LNCaP clone FGC (cell line): ENCODE data around the gene ADIG.
A peak's percentile ranks its signal among the peaks of the same experiment; 100 is the strongest.

ENCODE experiments used
- DNase-seq: peaks from one replicate; pipeline ENCODE4 v3.0.0-alpha.2; 2011; ENCODE audit warnings: low read depth
- H3K4me3 ChIP-seq: 2 replicates; pipeline ENCODE4 v1.5.1; 2011; ENCODE audit warnings: mild to moderate bottlenecking, low read depth, low read length, control low read depth
- TF ChIP-seq, protein P1 (sequence below): IDR thresholded peaks from 2 replicates; pipeline ENCODE4 v1.5.1; 2012; ENCODE audit warnings: mild to moderate bottlenecking; ENCODE audit not compliant: control insufficient read depth, insufficient read depth; ENCODE audit errors: extremely low read depth

Gene ADIG

DNA sequence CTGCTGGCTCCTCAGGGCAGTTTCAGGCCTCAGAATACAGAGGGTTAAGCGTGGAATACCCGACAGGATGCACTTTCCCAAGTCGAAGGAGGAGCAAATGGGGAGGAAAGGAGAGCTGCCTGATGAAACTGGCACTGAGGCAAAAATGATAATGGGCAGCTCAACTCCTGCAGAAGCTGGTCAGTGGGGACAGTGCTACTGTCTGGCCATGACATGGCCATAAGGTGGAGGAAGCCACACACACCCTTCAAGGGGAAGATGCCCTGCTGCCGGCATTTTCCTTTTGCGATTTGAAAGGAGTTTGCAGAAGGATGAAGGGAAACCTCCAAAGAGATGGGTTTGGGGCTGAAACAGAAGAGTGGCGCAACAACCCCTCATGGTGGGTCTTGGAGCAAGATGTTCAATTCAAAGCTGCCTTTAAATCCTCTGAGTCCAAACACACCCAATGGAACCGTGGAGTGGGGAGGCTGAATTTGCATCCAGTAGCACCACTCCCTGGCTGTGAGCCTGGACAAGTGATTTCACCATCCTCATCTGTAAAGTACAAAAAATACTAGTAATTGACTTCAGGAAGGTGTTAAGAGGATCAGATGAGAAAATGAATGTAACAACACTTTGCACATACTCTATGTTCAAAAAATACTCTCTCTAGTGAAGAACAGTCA is 3.2 kb downstream of the ADIG start:
- TF ChIP-seq, protein P1, sequence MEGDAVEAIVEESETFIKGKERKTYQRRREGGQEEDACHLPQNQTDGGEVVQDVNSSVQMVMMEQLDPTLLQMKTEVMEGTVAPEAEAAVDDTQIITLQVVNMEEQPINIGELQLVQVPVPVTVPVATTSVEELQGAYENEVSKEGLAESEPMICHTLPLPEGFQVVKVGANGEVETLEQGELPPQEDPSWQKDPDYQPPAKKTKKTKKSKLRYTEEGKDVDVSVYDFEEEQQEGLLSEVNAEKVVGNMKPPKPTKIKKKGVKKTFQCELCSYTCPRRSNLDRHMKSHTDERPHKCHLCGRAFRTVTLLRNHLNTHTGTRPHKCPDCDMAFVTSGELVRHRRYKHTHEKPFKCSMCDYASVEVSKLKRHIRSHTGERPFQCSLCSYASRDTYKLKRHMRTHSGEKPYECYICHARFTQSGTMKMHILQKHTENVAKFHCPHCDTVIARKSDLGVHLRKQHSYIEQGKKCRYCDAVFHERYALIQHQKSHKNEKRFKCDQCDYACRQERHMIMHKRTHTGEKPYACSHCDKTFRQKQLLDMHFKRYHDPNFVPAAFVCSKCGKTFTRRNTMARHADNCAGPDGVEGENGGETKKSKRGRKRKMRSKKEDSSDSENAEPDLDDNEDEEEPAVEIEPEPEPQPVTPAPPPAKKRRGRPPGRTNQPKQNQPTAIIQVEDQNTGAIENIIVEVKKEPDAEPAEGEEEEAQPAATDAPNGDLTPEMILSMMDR = no peak
- DNase-seq = no peak
- no peak overlapping the region for H3K4me3 ChIP-seq

DNA sequence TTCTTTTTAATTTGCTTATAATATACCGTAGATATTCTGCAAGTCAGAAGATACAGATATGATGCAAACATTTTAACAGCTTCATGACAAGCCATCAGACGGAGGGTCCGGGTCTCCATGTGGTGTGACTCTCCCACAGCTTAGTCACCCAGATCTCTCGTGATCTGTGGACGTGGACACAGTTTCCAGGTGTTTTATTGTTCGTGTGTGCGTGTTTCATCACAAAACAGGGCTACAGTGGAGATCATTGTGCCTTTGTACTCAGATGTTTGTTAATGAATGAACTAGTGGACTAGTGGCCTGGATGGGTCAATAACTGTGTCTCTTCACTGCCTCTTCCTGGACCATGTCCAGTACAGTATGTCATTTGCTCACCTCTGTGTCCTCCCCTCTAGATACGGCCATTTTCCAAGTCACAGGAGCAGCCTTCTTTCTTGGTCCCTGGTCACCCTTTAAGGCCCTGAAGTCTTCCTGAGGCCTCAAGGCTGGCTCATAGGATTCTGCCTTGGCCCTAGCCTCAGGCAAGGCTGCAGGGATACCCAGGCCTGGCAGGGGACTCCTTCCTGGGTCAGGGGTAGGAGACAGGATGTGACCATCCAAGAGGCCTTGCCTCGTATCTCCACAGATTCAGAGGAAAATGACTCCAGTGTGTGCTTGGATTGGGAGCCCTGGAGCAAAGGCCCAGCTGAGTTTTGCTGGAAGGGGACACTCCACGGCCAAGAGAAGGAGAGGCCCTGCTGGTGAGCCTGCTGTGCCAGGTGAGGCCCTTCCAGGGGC is 4.6 kb downstream of the ADIG start:
- TF ChIP-seq, protein P1 = no peak
- DNase-seq = peak; percentile 59

DNA sequence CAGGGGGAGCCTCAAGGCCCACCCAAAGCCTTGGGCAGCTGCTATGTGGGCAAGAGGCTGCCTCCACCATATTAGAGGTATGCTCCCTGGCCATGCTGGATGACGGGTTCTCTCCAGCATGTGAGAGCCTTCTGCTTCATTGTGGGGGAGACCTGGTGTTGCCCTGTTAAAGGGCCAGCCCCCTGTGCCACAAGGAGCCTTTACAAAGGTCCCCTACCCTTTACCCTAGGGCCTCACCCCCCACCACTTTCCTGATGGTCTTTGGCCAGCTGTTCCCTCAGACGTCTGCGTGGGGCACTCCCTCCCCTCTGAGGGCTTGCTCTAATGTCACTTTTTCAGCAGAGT is 5.2 kb downstream of the ADIG start:
- H3K4me3 ChIP-seq = no peak overlapping the region
- DNase-seq = no peak
- TF ChIP-seq, protein P1 = no peak

More for the DNA sequence above, 4.6 kb downstream of the ADIG start:
- no peak overlapping the region for H3K4me3 ChIP-seq

DNA sequence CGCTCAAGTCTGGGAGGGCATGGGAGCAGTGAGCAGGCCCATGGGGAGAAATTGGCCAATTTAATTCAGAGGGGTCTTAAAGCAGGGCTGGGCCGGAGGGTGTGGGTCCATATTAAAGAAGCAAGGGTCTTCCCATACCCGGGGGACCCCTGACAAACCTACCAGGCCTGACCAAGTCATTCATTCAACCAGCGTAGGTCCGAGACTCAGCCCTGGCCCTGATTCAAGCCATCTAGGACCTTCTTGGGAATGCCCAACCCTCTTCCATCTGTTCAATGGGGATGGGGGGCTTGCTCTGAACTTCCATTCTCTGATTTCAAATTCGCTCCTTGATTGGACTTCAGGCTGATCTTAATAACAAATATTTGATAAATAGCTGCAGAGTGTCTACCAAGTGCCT is 7.3 kb downstream of the ADIG start:
- TF ChIP-seq, protein P1 = no peak

DNA sequence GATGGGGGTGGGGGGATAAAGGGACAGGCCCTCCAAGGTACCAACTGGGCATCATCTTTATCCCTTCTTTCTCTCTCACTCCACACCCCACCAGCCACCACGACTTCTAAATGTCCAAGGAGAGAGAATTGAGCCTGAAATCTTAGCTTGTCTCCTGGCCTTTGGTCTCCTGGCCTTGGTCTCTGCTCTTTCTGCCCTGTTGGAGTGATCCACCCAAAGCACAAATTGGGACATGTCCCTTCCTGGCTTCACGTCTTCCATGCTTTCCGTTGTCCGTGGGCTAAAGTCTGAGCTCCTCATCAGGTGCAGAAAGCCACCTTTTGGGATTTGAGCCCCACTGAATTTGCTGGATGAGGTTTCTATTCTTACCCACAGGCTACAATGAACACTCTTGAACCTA is 8.4 kb downstream of the ADIG start:
- DNase-seq = no peak
- TF ChIP-seq, protein P1 = no peak
- H3K4me3 ChIP-seq = no peak overlapping the region

More for the DNA sequence above, 7.3 kb downstream of the ADIG start:
- H3K4me3 ChIP-seq = no peak overlapping the region
- DNase-seq = no peak

DNA sequence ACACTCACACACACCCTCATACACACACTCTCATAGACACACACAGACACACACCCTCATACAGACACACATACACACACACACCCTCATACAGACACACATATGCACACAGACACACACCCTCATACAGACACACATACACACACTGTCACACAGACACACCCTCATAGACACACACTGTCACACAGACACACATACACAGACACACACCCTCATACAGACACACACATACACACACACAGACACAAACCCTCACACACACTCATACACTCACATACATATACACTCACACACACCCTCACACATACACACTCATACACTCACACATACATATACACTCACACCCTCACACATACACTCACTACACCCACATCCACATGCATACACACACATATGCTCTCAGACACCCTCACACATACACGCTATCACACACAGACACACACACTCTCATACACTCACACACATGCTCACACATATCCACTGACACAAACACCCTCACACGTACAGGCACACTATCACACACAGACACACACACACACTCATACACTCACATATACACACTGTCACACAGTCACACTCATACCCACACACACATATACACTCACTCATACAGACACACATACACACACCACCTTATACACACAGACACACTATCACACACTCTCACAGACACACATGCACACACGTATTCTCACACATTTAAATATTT is 9.1 kb downstream of the ADIG start:
- no peak for DNase-seq
- TF ChIP-seq, protein P1 = no peak
- no peak overlapping the region for H3K4me3 ChIP-seq
